HepG2 (cell line): ENCODE results near the gene MRNIP. TPM values are rescaled to one million over a fixed set of nuclear protein-coding genes. Genes with fewer than 3 reads are reported as not detected.

ENCODE experiments used
- ATF1 ChIP-seq: IDR thresholded peaks from 2 replicates; pipeline ENCODE4 v1.6.1; 2016; ENCODE audit warnings: mild to moderate bottlenecking, control low read depth
- EED ChIP-seq: sonication (generic); formaldehyde crosslinking; IDR thresholded peaks from 2 replicates; pipeline ENCODE4 v1.5.0; 2020; ENCODE audit warnings: mild to moderate bottlenecking, missing genetic modification reagents
- IKZF4 ChIP-seq: sonication (generic); formaldehyde crosslinking; IDR thresholded peaks from 2 replicates; pipeline ENCODE4 v1.5.1; 2020; ENCODE audit warnings: borderline replicate concordance, mild to moderate bottlenecking, low read depth, missing genetic modification reagents; ENCODE audit errors: not compliant biosample characterization
- JUN ChIP-seq: sonication (generic); formaldehyde crosslinking; IDR thresholded peaks from 2 replicates; pipeline ENCODE4 v1.4.0; 2020; ENCODE audit warnings: mild to moderate bottlenecking, missing genetic modification reagents
- NONO ChIP-seq, 2 experiments: fragments of 450-650 bp in 1 of 2; sonication (generic) in 1 of 2; formaldehyde crosslinking in 1 of 2; IDR thresholded peaks in 1 of 2; conservative IDR thresholded peaks in 1 of 2; 2 replicates each; pipeline versions ENCODE4 v1.6.1 to v1.8.0; 2017 to 2022; ENCODE audit warnings: mild to moderate bottlenecking in 1 of 2, missing genetic modification reagents in 1 of 2, moderate library complexity in 1 of 2
- RORA ChIP-seq: sonication (generic); formaldehyde crosslinking; IDR thresholded peaks from 2 replicates; pipeline ENCODE4 v1.5.0; 2020; ENCODE audit warnings: mild to moderate bottlenecking, missing genetic modification reagents, moderate library complexity
- TCF7L2 ChIP-seq: IDR thresholded peaks from 2 replicates; pipeline ENCODE4 v1.6.1; 2011; ENCODE audit warnings: mild to moderate bottlenecking, low read depth, low read length, moderate library complexity
- ZMAT5 ChIP-seq: sonication (generic); formaldehyde crosslinking; IDR thresholded peaks from 2 replicates; pipeline ENCODE4 v1.5.0; 2020; ENCODE audit warnings: mild to moderate bottlenecking, low read depth, missing genetic modification reagents, borderline replicate concordance
- ZNF317 ChIP-seq: sonication (generic); formaldehyde crosslinking; IDR thresholded peaks from 2 replicates; pipeline ENCODE4 v1.5.0; 2020; ENCODE audit warnings: mild to moderate bottlenecking, missing genetic modification reagents
- ZNF496 ChIP-seq: sonication (generic); formaldehyde crosslinking; IDR thresholded peaks from 2 replicates; pipeline ENCODE4 v1.8.1; 2023; ENCODE audit warnings: mild to moderate bottlenecking, moderate library complexity, missing genetic modification reagents; ENCODE audit not compliant: insufficient replicate concordance
- ZNF503 ChIP-seq: sonication (generic); formaldehyde crosslinking; IDR thresholded peaks from 2 replicates; pipeline ENCODE4 v1.4.0; 2020; ENCODE audit warnings: missing genetic modification reagents
- ZNF609 ChIP-seq: sonication (generic); formaldehyde crosslinking; IDR thresholded peaks from 2 replicates; pipeline ENCODE4 v1.4.0; 2020; ENCODE audit warnings: mild to moderate bottlenecking, missing genetic modification reagents, borderline replicate concordance
- ZNF75D ChIP-seq: sonication (generic); formaldehyde crosslinking; IDR thresholded peaks from 2 replicates; pipeline ENCODE4 v1.8.1; 2023; ENCODE audit warnings: missing genetic modification reagents, mild to moderate bottlenecking, borderline replicate concordance
- ZNF792 ChIP-seq: IDR thresholded peaks from 2 replicates; pipeline ENCODE4 v1.6.1; 2016
- ZUFSP ChIP-seq: sonication (generic); formaldehyde crosslinking; IDR thresholded peaks from 2 replicates; pipeline ENCODE4 v1.9.0; 2021; ENCODE audit warnings: missing genetic modification reagents, mild to moderate bottlenecking, borderline replicate concordance
- polyA plus RNA-seq, 8 experiments: library from polyadenylated mRNA; depleted of rRNA in 3 of 8; stranded (reverse) in 7 of 8; unstranded in 1 of 8; fragments of >200 nt; fragmentation: Illumina TruSeq in 4 of 8; extraction: Trizol in 4 of 8; gene quantifications; 2 replicates each; pipeline versions ENCODE4 v1.2.1 to v1.2.3, GENCODE V29; 2011 to 2016; ENCODE audit warnings: low read depth in 4 of 8, missing spikeins in 1 of 8, mixed read lengths in 1 of 8; ENCODE audit not compliant: insufficient read depth in 1 of 8
- total RNA-seq, 5 experiments: library from RNA; depleted of rRNA; stranded (reverse); fragments of >200 nt; fragmentation: Illumina TruSeq; extraction: Trizol; gene quantifications; 2 replicates each; pipeline ENCODE4 v1.2.3, GENCODE V29; 2016; ENCODE audit warnings: low read depth in 1 of 5
- TF ChIP-seq, protein P1 (sequence below): sonication (generic); formaldehyde crosslinking; conservative IDR thresholded peaks from 2 replicates; pipeline ENCODE4 v1.8.1; 2023; ENCODE audit warnings: missing genetic modification reagents

Gene MRNIP
- total and polyA plus RNA-seq, 2 of the 13 experiments (the other 11 are each of a cell fraction or from before 2014, with no cell fraction given): 15.5 to 34.1 TPM

- TF ChIP-seq EED (CRISPR knock-in tag) (no peak), JUN (CRISPR knock-in tag) (no peak), NONO (IDR thresholded peaks at IDR 0.05) (no peak), NONO (CRISPR knock-in tag; conservative IDR thresholded peaks at IDR 0.05) (peak; percentile 34; the same call in 1 of the 2 replicates), ZNF609 (CRISPR knock-in tag) (no peak), IKZF4 (CRISPR knock-in tag) (peak; percentile 65), ZUFSP (CRISPR knock-in tag) (no peak), TCF7L2 (no peak), ZNF496 (CRISPR knock-in tag) (no peak), ZMAT5 (CRISPR knock-in tag) (no peak; the same call in 1 of the 2 replicates), ZNF503 (CRISPR knock-in tag) (no peak), ZNF75D (CRISPR knock-in tag) (no peak), RORA (CRISPR knock-in tag) (no peak), ATF1 (CRISPR knock-in tag) (no peak), ZNF317 (CRISPR knock-in tag) (no peak), ZNF792 (peak; percentile 61; the same call in 1 of the 2 replicates)
- TF ChIP-seq, protein P1, sequence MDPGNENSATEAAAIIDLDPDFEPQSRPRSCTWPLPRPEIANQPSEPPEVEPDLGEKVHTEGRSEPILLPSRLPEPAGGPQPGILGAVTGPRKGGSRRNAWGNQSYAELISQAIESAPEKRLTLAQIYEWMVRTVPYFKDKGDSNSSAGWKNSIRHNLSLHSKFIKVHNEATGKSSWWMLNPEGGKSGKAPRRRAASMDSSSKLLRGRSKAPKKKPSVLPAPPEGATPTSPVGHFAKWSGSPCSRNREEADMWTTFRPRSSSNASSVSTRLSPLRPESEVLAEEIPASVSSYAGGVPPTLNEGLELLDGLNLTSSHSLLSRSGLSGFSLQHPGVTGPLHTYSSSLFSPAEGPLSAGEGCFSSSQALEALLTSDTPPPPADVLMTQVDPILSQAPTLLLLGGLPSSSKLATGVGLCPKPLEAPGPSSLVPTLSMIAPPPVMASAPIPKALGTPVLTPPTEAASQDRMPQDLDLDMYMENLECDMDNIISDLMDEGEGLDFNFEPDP (CRISPR knock-in tag): no peak; the same call in 1 of the 2 replicates
Measured at GRCh38 chr5:179820483-179821297, 37.9 kb downstream of the MRNIP start, which contains the start of gene SQSTM1 (continued).
